Transverse colon (tissue), 4 donors: ENCODE data around the gene SLC35F3.

ENCODE experiments used
- EP300 ChIP-seq: sonication (generic); formaldehyde crosslinking; IDR thresholded peaks from one replicate; pipeline ENCODE4 v1.6.1; 2017; ENCODE audit warnings: antibody characterized with exemption, low read depth
- POLR2A ChIP-seq: fragments of 450-650 bp; IDR thresholded peaks from one replicate; pipeline ENCODE4 v1.6.1; 2016; ENCODE audit warnings: antibody characterized with exemption, mild to moderate bottlenecking, moderate library complexity
- POLR2AphosphoS5 ChIP-seq, 3 donors: sonication (generic); formaldehyde crosslinking; IDR thresholded peaks; one replicate each; pipeline ENCODE4 v1.6.1; 2016; ENCODE audit warnings: antibody characterized with exemption in 3 of 3
- TF ChIP-seq, protein P1 (sequence below), 5 experiments: fragments of 200-600 bp in 3 of 5; fragments of 450-650 bp in 2 of 5; sonication (generic) in 3 of 5; IDR thresholded peaks; 1 replicate in 2 of 5; 2 replicates in 3 of 5; pipeline ENCODE4 v1.5.1; 2016 to 2017; ENCODE audit warnings: antibody characterized with exemption in 5 of 5, inconsistent platforms in 3 of 5, mild to moderate bottlenecking in 2 of 5, moderate library complexity in 1 of 5

DNA sequence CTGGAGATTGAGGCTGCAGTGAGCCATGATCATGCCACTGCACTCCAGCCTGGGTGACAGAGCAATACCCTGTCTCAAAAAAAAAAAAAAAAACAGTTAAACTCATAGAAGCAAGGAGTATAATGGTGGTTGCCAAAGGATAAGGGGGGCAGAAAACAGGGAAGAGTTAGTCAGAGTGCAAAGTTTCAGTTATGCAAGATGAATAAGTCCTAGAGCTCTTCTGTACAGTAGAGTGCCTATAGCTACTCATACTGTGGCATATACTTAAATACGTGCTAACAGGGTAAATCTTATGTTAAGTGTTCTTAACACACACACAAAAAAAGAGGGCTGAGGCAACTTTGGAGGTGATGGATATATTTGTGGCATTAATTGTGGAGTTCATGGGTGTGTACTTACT lies 393.2 kb downstream of the SLC35F3 start:
- TF ChIP-seq, protein P1, sequence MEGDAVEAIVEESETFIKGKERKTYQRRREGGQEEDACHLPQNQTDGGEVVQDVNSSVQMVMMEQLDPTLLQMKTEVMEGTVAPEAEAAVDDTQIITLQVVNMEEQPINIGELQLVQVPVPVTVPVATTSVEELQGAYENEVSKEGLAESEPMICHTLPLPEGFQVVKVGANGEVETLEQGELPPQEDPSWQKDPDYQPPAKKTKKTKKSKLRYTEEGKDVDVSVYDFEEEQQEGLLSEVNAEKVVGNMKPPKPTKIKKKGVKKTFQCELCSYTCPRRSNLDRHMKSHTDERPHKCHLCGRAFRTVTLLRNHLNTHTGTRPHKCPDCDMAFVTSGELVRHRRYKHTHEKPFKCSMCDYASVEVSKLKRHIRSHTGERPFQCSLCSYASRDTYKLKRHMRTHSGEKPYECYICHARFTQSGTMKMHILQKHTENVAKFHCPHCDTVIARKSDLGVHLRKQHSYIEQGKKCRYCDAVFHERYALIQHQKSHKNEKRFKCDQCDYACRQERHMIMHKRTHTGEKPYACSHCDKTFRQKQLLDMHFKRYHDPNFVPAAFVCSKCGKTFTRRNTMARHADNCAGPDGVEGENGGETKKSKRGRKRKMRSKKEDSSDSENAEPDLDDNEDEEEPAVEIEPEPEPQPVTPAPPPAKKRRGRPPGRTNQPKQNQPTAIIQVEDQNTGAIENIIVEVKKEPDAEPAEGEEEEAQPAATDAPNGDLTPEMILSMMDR (IDR thresholded peaks at IDR 0.05), result no peak
- no peak for TF ChIP-seq POLR2A
- no peak for TF ChIP-seq EP300
- no peak for TF ChIP-seq POLR2AphosphoS5 (IDR thresholded peaks at IDR 0.05)
